K562 (cell line): ENCODE results near the gene C9orf50. TPM values are rescaled to one million over a fixed set of nuclear protein-coding genes. Genes with fewer than 3 reads are reported as not detected.

Source experiments
- CHD1 ChIP-seq: fragments of 200-600 bp; sonication (generic); IDR thresholded peaks from one replicate; pipeline ENCODE4 v1.6.1; 2012; ENCODE audit warnings: mild to moderate bottlenecking, moderate library complexity, low read length, inconsistent platforms
- ELF1 ChIP-seq: fragments of 200-800 bp; sonication (Bioruptor generic); IDR thresholded peaks from 2 replicates; pipeline ENCODE4 v1.6.1; 2016; ENCODE audit warnings: missing genetic modification characterization, missing compliant biosample characterization
- ETV1 ChIP-seq: fragments of 450-650 bp; conservative IDR thresholded peaks from 2 replicates; pipeline ENCODE4 v1.6.1; 2016; ENCODE audit warnings: missing genetic modification characterization, control low read depth, low read depth, missing compliant biosample characterization
- HES1 ChIP-seq: fragments of 450-650 bp; IDR thresholded peaks from 2 replicates; pipeline ENCODE4 v1.6.1; 2016; ENCODE audit warnings: low read depth, mild to moderate bottlenecking, moderate library complexity
- HOMEZ ChIP-seq: fragments of 250-450 bp; sonication (Bioruptor Pico); IDR thresholded peaks from 2 replicates; pipeline ENCODE4 v1.4.0; 2020; ENCODE audit warnings: mild to moderate bottlenecking, moderate library complexity
- KAT8 ChIP-seq: fragments of 450-650 bp; IDR thresholded peaks from 2 replicates; pipeline ENCODE4 v1.6.1; 2016; ENCODE audit warnings: low read depth, mild to moderate bottlenecking
- MTA3 ChIP-seq: fragments of 450-650 bp; formaldehyde crosslinking; IDR thresholded peaks from 2 replicates; pipeline ENCODE4 v1.6.1; 2017; ENCODE audit warnings: mild to moderate bottlenecking, borderline replicate concordance
- RBM14 ChIP-seq: fragments of 200-400 bp; formaldehyde crosslinking; IDR thresholded peaks from 2 replicates; pipeline ENCODE4 v1.6.1; 2018; ENCODE audit warnings: low read depth, mild to moderate bottlenecking, low read length, moderate library complexity, borderline replicate concordance; ENCODE audit not compliant: insufficient read depth
- ZBED1 ChIP-seq: IDR thresholded peaks from 2 replicates; pipeline ENCODE4 v1.6.1; 2014
- ZMIZ1 ChIP-seq, 2 experiments: fragments of 150-350 bp in 1 of 2; IDR thresholded peaks; 2 replicates each; pipeline ENCODE4 v1.6.1; 2012 to 2016; ENCODE audit warnings: low read depth in 2 of 2, low read length in 2 of 2, mild to moderate bottlenecking in 1 of 2, moderate library complexity in 1 of 2
- polyA plus RNA-seq, 8 experiments: library from polyadenylated mRNA; depleted of rRNA in 4 of 8; stranded (reverse) in 5 of 8; unstranded in 3 of 8; fragments of >200 nt; fragmentation: Nextera tagmentation in 2 of 8; fragmentation: Illumina TruSeq in 1 of 8; extraction: Ambion mirVana in 2 of 8; extraction: Trizol in 1 of 8; gene quantifications; 2 replicates each; pipeline versions ENCODE4 v1.2.1 to v1.2.3, GENCODE V29; 2011 to 2014; ENCODE audit warnings: inconsistent platforms in 1 of 8, missing spikeins in 1 of 8
- total RNA-seq, 7 experiments: library from RNA; depleted of rRNA in 6 of 7; stranded (reverse); fragments of >200 nt in 6 of 7; fragmentation: Illumina TruSeq in 2 of 7; extraction: Trizol in 2 of 7; gene quantifications; 2 replicates each; pipeline versions ENCODE4 v1.2.1 to v1.2.3, GENCODE V29; 2011 to 2021; ENCODE audit warnings: low replicate concordance in 1 of 7

The C9orf50 gene
- total and polyA plus RNA-seq, 9 of the 15 experiments (the other 6 are each of a cell fraction or from before 2014, with no cell fraction given): not detected

GRCh38 chr9:129570450-129571297 is 50.2 kb downstream of the C9orf50 start (continued):
- no peak for TF ChIP-seq HES1
- TF ChIP-seq ZBED1: no peak
- TF ChIP-seq RBM14: no peak
- TF ChIP-seq MTA3: no peak
- no peak for TF ChIP-seq KAT8
- TF ChIP-seq HOMEZ (CRISPR knock-in tag): no peak
- no peak for TF ChIP-seq ELF1 (tag)
- no peak for TF ChIP-seq CHD1
- no peak for TF ChIP-seq ZMIZ1 (IDR thresholded peaks at IDR 0.05; ENCODE audit: low read depth in 2 of 2, low read length in 2 of 2)
- no peak for TF ChIP-seq ETV1 (tag)
